Left ventricle myocardium inferior (tissue), 1 donor: ENCODE results near the gene SURF6. TPM values are rescaled to one million over a fixed set of nuclear protein-coding genes. Genes with fewer than 3 reads are reported as not detected.

Experiments
- DNase-seq: peaks from one replicate; pipeline ENCODE4 v3.0.0-alpha.2; 2020
- H3K27ac ChIP-seq: fragments of 200-600 bp; replicated peaks from 2 replicates; pipeline ENCODE4 v1.8.0; 2021
- H3K27me3 ChIP-seq: fragments of 200-600 bp; 2 replicates; pipeline ENCODE4 v1.8.0; 2021; ENCODE audit warnings: low read depth
- H3K36me3 ChIP-seq: fragments of 200-600 bp; 2 replicates; pipeline ENCODE4 v1.8.0; 2021
- H3K4me1 ChIP-seq: fragments of 200-600 bp; 2 replicates; pipeline ENCODE4 v1.8.0; 2021
- H3K4me3 ChIP-seq: fragments of 200-600 bp; 2 replicates; pipeline ENCODE4 v1.8.0; 2021; ENCODE audit warnings: mild to moderate bottlenecking, moderate library complexity
- H3K9me3 ChIP-seq: fragments of 200-600 bp; replicated peaks from 2 replicates; pipeline ENCODE4 v1.8.0; 2021
- CTCF ChIP-seq: fragments of 200-600 bp; IDR thresholded peaks from 2 replicates; pipeline ENCODE4 v1.8.0; 2021; ENCODE audit warnings: antibody characterized with exemption, mild to moderate bottlenecking, borderline replicate concordance
- intact Hi-C: fragments of 100-400 bp; cut with micrococcal nuclease; formaldehyde crosslinking; loops from one replicate; pipeline ENCODE4 v1.11.0; 2022
- total RNA-seq: library from RNA; stranded (reverse); fragmentation: NEBNext Ultra II Directional; extraction: Animal tissue kit (Norgen Biotek cat#: 25700); gene quantifications from one replicate; pipeline ENCODE4 v1.2.1, GENCODE V29; 2021
- donor health status: DM: no; HTN: yes; CAD: no; lungs with severe emphysema.

Gene SURF6
- total RNA-seq, 1 donor from 2014 or later: 11.6 TPM

GRCh38 chr9:133307301-133307700 lies 28.7 kb downstream of the SURF6 start:
- Histone ChIP-seq H3K4me3 (no peak overlapping the region), H3K4me1 (no peaks in the 10 kb centered on the region), H3K27ac (no peak overlapping the region), H3K36me3 (no peaks in the 10 kb centered on the region), H3K27me3 (peaks cover 50% of the 10 kb centered on the region), H3K9me3 (no peaks in the 10 kb centered on the region)
- no peak for DNase-seq
- intact Hi-C loops: no loop called here
- TF ChIP-seq CTCF: no peak

- no peak for TF ChIP-seq CTCF
- Histone ChIP-seq H3K4me1 (no peaks in the 10 kb centered on the region), H3K36me3 (no peaks in the 10 kb centered on the region), H3K9me3 (no peaks in the 10 kb centered on the region), H3K27me3 (peaks cover 54% of the 10 kb centered on the region), H3K27ac (no peak overlapping the region), H3K4me3 (no peak overlapping the region)
- no peak for DNase-seq
- intact Hi-C loops: no loop called here
These were observed 29.5 kb downstream of the SURF6 start for GRCh38 chr9:133306242-133307204.

- Histone ChIP-seq H3K9me3 (no peaks in the 10 kb centered on the region), H3K27me3 (peaks cover 60% of the 10 kb centered on the region), H3K4me3 (no peak overlapping the region), H3K36me3 (no peaks in the 10 kb centered on the region), H3K4me1 (no peaks in the 10 kb centered on the region), H3K27ac (no peak overlapping the region)
- TF ChIP-seq CTCF: no peak
- no peak for DNase-seq
- intact Hi-C loops: no loop called here
These were observed 30.3 kb downstream of the SURF6 start for GRCh38 chr9:133305731-133306130.

GRCh38 chr9:133304477-133305377 lies 31.3 kb downstream of the SURF6 start:
- intact Hi-C loops: no loop called here
- Histone ChIP-seq H3K9me3 (no peaks in the 10 kb centered on the region), H3K27me3 (peaks cover 62% of the 10 kb centered on the region), H3K4me1 (no peaks in the 10 kb centered on the region), H3K27ac (no peak overlapping the region), H3K36me3 (no peaks in the 10 kb centered on the region), H3K4me3 (no peak overlapping the region)
- no peak for TF ChIP-seq CTCF
- no peak for DNase-seq

- H3K4me1 ChIP-seq: no peaks in the 10 kb centered on the region
- H3K4me3 ChIP-seq: no peak overlapping the region
- no peak for TF ChIP-seq CTCF
- H3K27me3 ChIP-seq: peaks cover 62% of the 10 kb centered on the region
- no peaks in the 10 kb centered on the region for H3K36me3 ChIP-seq
- intact Hi-C loops: no loop called here
- H3K9me3 ChIP-seq: no peaks in the 10 kb centered on the region
- no peak overlapping the region for H3K27ac ChIP-seq
- DNase-seq: no peak
These were observed 31.9 kb downstream of the SURF6 start for GRCh38 chr9:133304158-133304470.
